K562 (cell line): ENCODE data around the gene RBM28. TPM values are rescaled to one million over a fixed set of nuclear protein-coding genes. Genes with fewer than 3 reads are reported as not detected.

ENCODE experiments used
- CAMTA2 ChIP-seq: fragments of 250-450 bp; sonication (Bioruptor Pico); conservative IDR thresholded peaks from 2 replicates; pipeline ENCODE4 v1.5.1; 2022
- CEBPZ ChIP-seq: fragments of 150-350 bp; IDR thresholded peaks from 2 replicates; pipeline ENCODE4 v1.6.1; 2014; ENCODE audit warnings: low read depth, mild to moderate bottlenecking, low read length, borderline replicate concordance
- GABPB2 ChIP-seq: fragments of 250-450 bp; sonication (Bioruptor Pico); conservative IDR thresholded peaks from 2 replicates; pipeline ENCODE4 v1.5.1; 2021; ENCODE audit warnings: mild to moderate bottlenecking
- HDAC2 ChIP-seq: fragments of 450-650 bp; IDR thresholded peaks from 2 replicates; pipeline ENCODE4 v1.6.1; 2016; ENCODE audit warnings: mild to moderate bottlenecking
- HNRNPUL1 ChIP-seq: fragments of 200-400 bp; formaldehyde crosslinking; IDR thresholded peaks from 2 replicates; pipeline ENCODE4 v1.6.1; 2017; ENCODE audit warnings: low read length
- NFIC ChIP-seq: fragments of 450-650 bp; IDR thresholded peaks from 2 replicates; pipeline ENCODE4 v1.6.1; 2017; ENCODE audit warnings: mild to moderate bottlenecking, inconsistent platforms
- PBX2 ChIP-seq, 2 experiments: IDR thresholded peaks in 1 of 2; conservative IDR thresholded peaks in 1 of 2; 2 replicates each; pipeline ENCODE4 v1.6.1; 2016; ENCODE audit warnings: low read depth in 2 of 2, mild to moderate bottlenecking in 1 of 2, missing compliant biosample characterization in 1 of 2, missing genetic modification characterization in 1 of 2, moderate library complexity in 1 of 2
- PTRF ChIP-seq: fragments of 450-650 bp; IDR thresholded peaks from 2 replicates; pipeline ENCODE4 v1.6.1; 2016; ENCODE audit warnings: mild to moderate bottlenecking, missing genetic modification characterization, missing compliant biosample characterization
- RHOXF2B ChIP-seq: fragments of 250-450 bp; sonication (Bioruptor Pico); conservative IDR thresholded peaks from 2 replicates; pipeline ENCODE4 v1.5.1; 2021
- SLC30A9 ChIP-seq: fragments of 250-450 bp; sonication (Bioruptor Pico); IDR thresholded peaks from 2 replicates; pipeline ENCODE4 v1.8.0; 2022; ENCODE audit warnings: mild to moderate bottlenecking, moderate library complexity
- TSC22D4 ChIP-seq: fragments of 450-650 bp; IDR thresholded peaks from 2 replicates; pipeline ENCODE4 v1.6.1; 2016; ENCODE audit warnings: missing genetic modification characterization, missing biosample characterization, control low read depth
- WHSC1 ChIP-seq: IDR thresholded peaks from one replicate; pipeline ENCODE4 v1.6.1; 2012; ENCODE audit warnings: low read length, control low read depth, inconsistent platforms
- ZBTB26 ChIP-seq: fragments of 450-650 bp; formaldehyde crosslinking; IDR thresholded peaks from 2 replicates; pipeline ENCODE4 v1.4.0; 2022; ENCODE audit warnings: missing genetic modification characterization
- ZBTB34 ChIP-seq: fragments of 250-450 bp; sonication (Bioruptor Pico); IDR thresholded peaks from 2 replicates; pipeline ENCODE4 v1.8.0; 2021; ENCODE audit warnings: mild to moderate bottlenecking, moderate library complexity
- ZC3H11A ChIP-seq: IDR thresholded peaks from 2 replicates; pipeline ENCODE4 v1.6.1; 2012; ENCODE audit warnings: low read depth, low read length, improper control_type of control experiment
- ZNF436 ChIP-seq: fragments of 250-450, 450-650 bp; sonication (Bioruptor Pico); formaldehyde crosslinking; IDR thresholded peaks from 2 replicates; pipeline ENCODE4 v1.7.0; 2020; ENCODE audit warnings: mild to moderate bottlenecking
- ZNF639 ChIP-seq, 2 experiments: fragments of 200-800 bp in 1 of 2; sonication (Bioruptor generic) in 1 of 2; sonication (generic) in 1 of 2; formaldehyde crosslinking in 1 of 2; IDR thresholded peaks in 1 of 2; conservative IDR thresholded peaks in 1 of 2; 2 replicates each; pipeline versions ENCODE4 v1.5.0 to v1.6.1; 2016 to 2020; ENCODE audit warnings: missing compliant biosample characterization in 1 of 2, missing genetic modification characterization in 1 of 2, missing genetic modification reagents in 1 of 2
- polyA plus RNA-seq, 8 experiments: library from polyadenylated mRNA; depleted of rRNA in 4 of 8; stranded (reverse) in 5 of 8; unstranded in 3 of 8; fragments of >200 nt; fragmentation: Nextera tagmentation in 2 of 8; fragmentation: Illumina TruSeq in 1 of 8; extraction: Ambion mirVana in 2 of 8; extraction: Trizol in 1 of 8; gene quantifications; 2 replicates each; pipeline versions ENCODE4 v1.2.1 to v1.2.3, GENCODE V29; 2011 to 2014; ENCODE audit warnings: inconsistent platforms in 1 of 8, missing spikeins in 1 of 8
- total RNA-seq, 7 experiments: library from RNA; depleted of rRNA in 6 of 7; stranded (reverse); fragments of >200 nt in 6 of 7; fragmentation: Illumina TruSeq in 2 of 7; extraction: Trizol in 2 of 7; gene quantifications; 2 replicates each; pipeline versions ENCODE4 v1.2.1 to v1.2.3, GENCODE V29; 2011 to 2021; ENCODE audit warnings: low replicate concordance in 1 of 7

The RBM28 gene
- total and polyA plus RNA-seq, 9 of the 15 experiments (the other 6 are each of a cell fraction or from before 2014, with no cell fraction given): 65.8 to 213 (median 138) TPM

GRCh38 chr7:128266883-128267594, 76.7 kb downstream of the RBM28 start (continued):
- TF ChIP-seq CEBPZ (no peak), RHOXF2B (CRISPR knock-in tag) (no peak; the same call in 1 of the 2 replicates), WHSC1 (no peak), ZBTB26 (CRISPR knock-in tag) (peak; percentile 67; the same call in 1 of the 2 replicates), TSC22D4 (tag) (no peak), HNRNPUL1 (no peak), PBX2 (CRISPR knock-in tag; IDR thresholded peaks at IDR 0.05; ENCODE audit: low read depth) (no peak), PBX2 (tag; conservative IDR thresholded peaks at IDR 0.05; ENCODE audit: low read depth) (no peak), CAMTA2 (CRISPR knock-in tag) (no peak), ZC3H11A (no peak), NFIC (peak; percentile 39; the same call in 1 of the 2 replicates), ZNF639 (CRISPR knock-in tag; conservative IDR thresholded peaks at IDR 0.05 in 1 of 2, IDR thresholded peaks at IDR 0.05 in 1 of 2) (no peak), SLC30A9 (CRISPR knock-in tag) (no peak), ZBTB34 (CRISPR knock-in tag) (no peak), PTRF (tag) (no peak), ZNF436 (CRISPR knock-in tag) (0 out of 2 replicates have a peak, but pooled peaks have one; percentile 37), HDAC2 (peak; percentile 76; the same call in 1 of the 2 replicates), GABPB2 (CRISPR knock-in tag) (no peak)
